ENCODE measurements around the gene MGST3. TPM values are rescaled to one million over a fixed set of nuclear protein-coding genes. Genes with fewer than 3 reads are reported as not detected.

Gene MGST3
- 73.8 TPM for total RNA-seq

GRCh38 chr1:165630629-165631341 lies at the start of gene MGST3:
Gene MGST3, plus strand, starts transcription at chr1:165631234. Its CDS starts 18,614 bp downstream, at chr1:165649848.

GRCh38 chr1:165697881-165698760 lies 67.1 kb downstream of the MGST3 start, which contains the start of gene ALDH9A1:
Gene ALDH9A1, minus strand, starts transcription at chr1:165698562. Its CDS starts 4 bp downstream, at chr1:165698558.

Other genes with a start within 250 kb of the MGST3 start
- 83.8 TPM for gene RXRG, start 186.1 kb upstream of the MGST3 start, total RNA-seq
- gene LRRC52, start 87.2 kb upstream of the MGST3 start, total RNA-seq: 0.27 TPM
- 77.0 TPM for gene ALDH9A1, start 67.3 kb downstream of the MGST3 start, total RNA-seq
- 71.9 TPM for gene TMCO1, start 137.6 kb downstream of the MGST3 start, total RNA-seq
- 38.0 TPM for gene UCK2, start 196.4 kb downstream of the MGST3 start, total RNA-seq

Data from camera-type eye (tissue), 1 donor.